ENCODE data around the gene PAF1.

The PAF1 gene

GRCh38 chr19:39413272-39413910, 22.5 kb upstream of the PAF1 start:
- H3K9ac ChIP-seq: peak overlapping the region; percentile 92 to 99 (median 97)
- peak overlapping the region; percentile 83 to 99 (median 94) for H3K4me3 ChIP-seq
- H3K4me1 ChIP-seq: peaks cover 33 to 58% (median 46%) of the 10 kb centered on the region in 10 experiments
- peaks cover 11 to 58% (median 51%) of the 10 kb centered on the region in 11 experiments; a peak in 21 of 22 replicates for H4K20me1 ChIP-seq
- TF ChIP-seq Cebpa-rat (IDR thresholded peaks at IDR 0.05): no peak
- H3K36me3 ChIP-seq: peaks cover 37 to 49% (median 46%) of the 10 kb centered on the region in 11 experiments
- peaks cover 0 to 4% (median 0%) of the 10 kb centered on the region in 11 experiments; a peak in 7 of 22 replicates for H3K9me3 ChIP-seq (replicated peaks in 1 of 11)
- H3K27me3 ChIP-seq: no peaks in the 10 kb centered on the region
- H3K4me2 ChIP-seq: peak overlapping the region; percentile 79 to 98 (median 91)
- H3K27ac ChIP-seq: peak overlapping the region; percentile 86 to 100 (median 96)

- TF ChIP-seq Cebpa-rat (IDR thresholded peaks at IDR 0.05): no peak
- peaks cover 33 to 63% (median 46%) of the 10 kb centered on the region in 10 experiments for H3K4me1 ChIP-seq
- H3K27ac ChIP-seq: peak overlapping the region; percentile 86 to 100 (median 96)
- H3K9me3 ChIP-seq (replicated peaks in 1 of 11): peaks cover 0 to 9% (median 0%) of the 10 kb centered on the region in 11 experiments; a peak in 7 of 22 replicates
- H3K27me3 ChIP-seq: no peaks in the 10 kb centered on the region
- H4K20me1 ChIP-seq: peaks cover 16 to 58% (median 51%) of the 10 kb centered on the region in 11 experiments; a peak in 21 of 22 replicates
- H3K36me3 ChIP-seq: peaks cover 37 to 49% (median 46%) of the 10 kb centered on the region in 11 experiments
- peak overlapping the region; percentile 83 to 99 (median 94) for H3K4me3 ChIP-seq
- peak overlapping the region; percentile 64 to 98 (median 91) for H3K4me2 ChIP-seq
- H3K9ac ChIP-seq: peak overlapping the region; percentile 92 to 99 (median 97)
These were observed 22.0 kb upstream of the PAF1 start for GRCh38 chr19:39412867-39413271.

- peaks cover 0 to 15% (median 0%) of the 10 kb centered on the region in 11 experiments; a peak in 7 of 22 replicates for H3K9me3 ChIP-seq (replicated peaks in 1 of 11)
- peak within 1 kb of the TSS; percentile 97 to 100 (median 99) for H3K9ac ChIP-seq
- TF ChIP-seq Cebpa-rat (IDR thresholded peaks at IDR 0.05): peak; percentile 24 to 90 (median 67); a peak in 16 of 22 replicates
- H4K20me1 ChIP-seq: peaks cover 22 to 59% (median 54%) of the 10 kb centered on the region in 11 experiments; a peak in 21 of 22 replicates
- peaks cover 34 to 50% (median 45%) of the 10 kb centered on the region in 11 experiments for H3K36me3 ChIP-seq
- peaks cover 33 to 64% (median 45%) of the 10 kb centered on the region in 10 experiments for H3K4me1 ChIP-seq
- peak within 1 kb of the TSS; percentile 95 to 100 (median 99) for H3K27ac ChIP-seq
- no peaks in the 10 kb centered on the region for H3K27me3 ChIP-seq
- peak within 1 kb of the TSS; percentile 88 to 100 (median 97) for H3K4me3 ChIP-seq
- peak within 1 kb of the TSS; percentile 87 to 100 (median 97) for H3K4me2 ChIP-seq
These were observed 21.4 kb upstream of the PAF1 start, which contains the start of gene PLEKHG2 for GRCh38 chr19:39412100-39412866. PLEKHG2 (plus strand) TSS chr19:39412669; CDS start chr19:39414087, 1,418 bp downstream.

GRCh38 chr19:39411832-39412099, 20.9 kb upstream of the PAF1 start:
- Histone ChIP-seq H3K9me3 (replicated peaks in 1 of 11) (peaks cover 0 to 18% (median 0%) of the 10 kb centered on the region in 11 experiments; a peak in 7 of 22 replicates), H3K27me3 (no peaks in the 10 kb centered on the region), H3K27ac (peak overlapping the region; percentile 93 to 100 (median 99)), H3K9ac (peak overlapping the region; percentile 95 to 100 (median 98)), H3K4me1 (peaks cover 33 to 64% (median 41%) of the 10 kb centered on the region in 10 experiments), H3K4me2 (peak overlapping the region; percentile 84 to 100 (median 97)), H4K20me1 (peaks cover 27 to 59% (median 54%) of the 10 kb centered on the region in 11 experiments), H3K4me3 (peak overlapping the region; percentile 1 to 100 (median 96); a peak in 15 of 20 replicates), H3K36me3 (peaks cover 29 to 49% (median 40%) of the 10 kb centered on the region in 11 experiments)
- TF ChIP-seq Cebpa-rat (IDR thresholded peaks at IDR 0.05): no peak

GRCh38 chr19:39411081-39411831, 20.4 kb upstream of the PAF1 start:
- peaks cover 23 to 44% (median 36%) of the 10 kb centered on the region in 11 experiments for H3K36me3 ChIP-seq
- peak overlapping the region; percentile 84 to 100 (median 97) for H3K4me2 ChIP-seq
- peaks cover 33 to 64% (median 39%) of the 10 kb centered on the region in 10 experiments for H3K4me1 ChIP-seq
- peak overlapping the region; percentile 95 to 100 (median 98) for H3K9ac ChIP-seq
- peaks cover 0 to 18% (median 0%) of the 10 kb centered on the region in 11 experiments; a peak in 7 of 22 replicates for H3K9me3 ChIP-seq (replicated peaks in 1 of 11)
- peak overlapping the region; percentile 1 to 100 (median 96); a peak in 18 of 20 replicates for H3K4me3 ChIP-seq
- no peaks in the 10 kb centered on the region for H3K27me3 ChIP-seq
- no peak for TF ChIP-seq Cebpa-rat (IDR thresholded peaks at IDR 0.05)
- peaks cover 27 to 55% (median 50%) of the 10 kb centered on the region in 11 experiments for H4K20me1 ChIP-seq
- H3K27ac ChIP-seq: peak overlapping the region; percentile 93 to 100 (median 99)

GRCh38 chr19:39410831-39411080, 19.9 kb upstream of the PAF1 start:
- Histone ChIP-seq H4K20me1 (peaks cover 27 to 50% (median 45%) of the 10 kb centered on the region in 11 experiments), H3K9ac (peak overlapping the region; percentile 95 to 100 (median 98)), H3K36me3 (peaks cover 18 to 39% (median 31%) of the 10 kb centered on the region in 11 experiments), H3K27ac (peak overlapping the region; percentile 93 to 100 (median 99)), H3K4me2 (peak overlapping the region; percentile 84 to 100 (median 97)), H3K9me3 (replicated peaks in 1 of 11) (peaks cover 0 to 18% (median 0%) of the 10 kb centered on the region in 11 experiments; a peak in 7 of 22 replicates), H3K4me1 (peaks cover 31 to 64% (median 38%) of the 10 kb centered on the region in 10 experiments), H3K27me3 (no peaks in the 10 kb centered on the region), H3K4me3 (peak overlapping the region; percentile 81 to 100 (median 98); a peak in 19 of 20 replicates)
- TF ChIP-seq Cebpa-rat (IDR thresholded peaks at IDR 0.05): no peak

- peak overlapping the region; percentile 81 to 100 (median 98) for H3K4me3 ChIP-seq
- no peaks in the 10 kb centered on the region for H3K27me3 ChIP-seq
- H4K20me1 ChIP-seq: peaks cover 27 to 45% (median 40%) of the 10 kb centered on the region in 11 experiments
- H3K36me3 ChIP-seq: peaks cover 14 to 34% (median 25%) of the 10 kb centered on the region in 11 experiments
- peak overlapping the region; percentile 95 to 100 (median 98) for H3K9ac ChIP-seq
- peaks cover 31 to 65% (median 38%) of the 10 kb centered on the region in 10 experiments for H3K4me1 ChIP-seq
- peak overlapping the region; percentile 84 to 100 (median 97) for H3K4me2 ChIP-seq
- H3K9me3 ChIP-seq (replicated peaks in 1 of 11): peaks cover 0 to 18% (median 0%) of the 10 kb centered on the region in 11 experiments; a peak in 7 of 22 replicates
- TF ChIP-seq Cebpa-rat (IDR thresholded peaks at IDR 0.05): no peak
- peak overlapping the region; percentile 93 to 100 (median 99) for H3K27ac ChIP-seq
These were observed 19.3 kb upstream of the PAF1 start for GRCh38 chr19:39410017-39410830.

Data from BLaER1 treated with 17β-estradiol and CSF1 and Interleukin-3, amounts not matched to agents 10 nM and 100 nM (cell line).